ENCODE results near the gene ERGIC1.

Gene ERGIC1

DNA sequence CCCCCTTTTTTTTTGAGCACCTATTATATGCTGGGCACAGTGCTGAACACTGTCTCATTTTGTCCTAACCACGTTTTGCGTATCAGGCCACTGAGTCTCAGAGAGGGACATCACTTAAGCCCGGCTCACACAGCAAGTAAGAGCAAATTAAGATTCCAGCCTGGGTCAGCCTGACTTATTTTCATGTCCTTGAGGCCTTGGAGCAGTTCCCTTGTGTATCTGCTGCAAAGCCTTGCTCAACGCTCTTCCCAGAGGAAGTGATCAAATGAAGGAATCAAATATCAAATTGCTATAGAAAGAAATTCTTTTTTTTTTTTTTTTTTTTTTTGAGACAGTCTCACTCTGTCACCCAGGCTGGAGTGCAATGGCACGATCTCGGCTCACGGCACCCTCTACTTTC, 30.7 kb downstream of the ERGIC1 start:
- DNase-seq (ENCODE audit: low spot score) = no peak

DNA sequence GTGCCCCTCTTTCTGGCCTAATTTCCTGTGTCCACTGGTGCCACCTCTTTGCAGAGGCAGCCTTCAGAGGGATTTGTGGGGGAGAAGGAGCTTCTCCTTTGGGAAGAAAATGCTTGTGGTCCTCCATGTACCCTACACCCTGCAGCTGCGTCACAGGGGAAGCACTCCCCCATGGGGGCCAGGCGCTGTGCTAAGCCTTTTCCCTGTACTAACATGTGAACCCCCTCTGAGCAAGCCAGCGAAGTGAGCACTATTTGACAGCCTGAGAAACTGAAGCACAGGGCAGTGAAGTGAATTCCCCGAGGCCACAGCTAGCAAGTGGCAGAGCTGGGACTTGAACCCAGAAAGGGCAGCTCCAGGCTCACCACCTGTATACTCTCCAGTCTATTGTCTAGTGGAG, 32.3 kb downstream of the ERGIC1 start:
- DNase-seq (ENCODE audit: low spot score) = no peak

DNA sequence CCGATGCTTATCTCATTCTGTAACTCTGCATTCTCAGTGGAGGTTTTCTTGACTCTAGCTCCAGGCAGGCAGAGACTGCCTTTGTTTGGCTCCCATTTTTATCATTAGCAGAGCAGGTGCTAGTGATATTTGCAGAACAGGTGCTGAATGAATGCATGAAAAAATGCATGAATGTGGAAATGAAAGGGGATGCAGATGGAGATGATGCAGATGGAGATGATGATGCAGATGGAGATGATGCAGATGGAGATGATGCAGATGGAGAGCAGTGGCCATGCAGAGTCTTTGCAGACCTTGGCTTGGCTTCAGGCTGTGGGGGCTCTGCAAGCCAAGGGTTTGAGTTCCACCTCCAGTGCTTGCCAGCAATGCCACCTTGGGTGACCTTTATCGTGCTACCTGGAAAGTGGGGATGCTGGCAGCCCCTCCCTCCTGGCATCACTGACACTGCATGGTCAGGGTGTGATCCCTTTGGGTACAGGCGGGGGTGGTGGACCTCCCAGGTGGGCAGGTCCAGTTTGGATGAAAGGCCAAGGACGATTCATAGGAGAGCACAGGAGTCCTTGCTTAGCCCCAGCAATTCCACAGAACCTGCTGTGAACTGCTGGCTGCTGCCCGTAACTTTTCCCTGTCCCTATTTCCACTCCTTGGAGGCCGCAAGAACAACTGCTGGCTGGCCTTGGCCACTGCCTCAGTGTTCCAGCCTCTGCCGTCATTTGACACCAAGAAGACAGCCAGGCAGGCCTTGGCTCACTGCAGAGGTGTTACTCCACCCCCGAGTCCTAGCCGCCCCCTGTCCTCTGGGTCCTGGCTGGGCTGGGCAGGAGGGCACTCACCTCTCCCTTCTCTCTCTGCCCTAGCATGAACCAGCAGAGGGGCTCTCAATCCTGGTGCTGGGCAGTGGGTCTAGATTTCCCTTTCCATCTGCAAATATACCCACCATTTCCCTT, 33.0 kb downstream of the ERGIC1 start:
- DNase-seq (ENCODE audit: low spot score) = no peak

DNA sequence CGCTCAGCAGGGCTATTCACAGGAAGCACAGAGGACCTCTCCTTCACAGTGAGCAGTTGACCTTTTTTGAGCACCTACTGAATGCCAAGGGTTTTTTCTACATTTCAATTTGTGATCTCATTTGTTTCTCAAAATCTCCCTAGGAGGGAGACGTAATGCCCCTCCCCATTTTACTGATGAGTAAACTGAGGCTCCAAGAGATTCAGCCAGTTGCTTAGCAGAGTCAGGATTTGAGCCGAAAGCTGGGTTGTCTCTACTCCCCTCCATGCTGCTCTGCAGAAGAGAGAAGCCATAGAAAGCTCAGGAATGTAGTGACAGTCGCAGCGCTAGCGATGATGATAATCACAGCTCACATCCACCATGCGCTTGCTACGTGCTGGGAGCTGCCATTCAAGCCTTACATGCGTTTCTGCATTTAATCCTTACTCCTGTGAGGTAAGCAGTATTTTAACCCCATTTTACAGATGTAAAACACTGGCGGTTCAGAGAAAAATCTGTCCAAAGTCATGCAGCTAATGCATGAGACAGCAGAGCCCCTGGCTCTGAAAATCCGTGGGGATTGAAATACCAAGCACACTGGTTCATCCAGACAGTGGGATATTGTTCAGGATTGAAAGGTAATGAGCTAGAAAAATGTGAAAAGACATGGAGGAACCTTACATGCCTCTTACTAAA, 33.8 kb downstream of the ERGIC1 start:
- DNase-seq (ENCODE audit: low spot score) = no peak

DNA sequence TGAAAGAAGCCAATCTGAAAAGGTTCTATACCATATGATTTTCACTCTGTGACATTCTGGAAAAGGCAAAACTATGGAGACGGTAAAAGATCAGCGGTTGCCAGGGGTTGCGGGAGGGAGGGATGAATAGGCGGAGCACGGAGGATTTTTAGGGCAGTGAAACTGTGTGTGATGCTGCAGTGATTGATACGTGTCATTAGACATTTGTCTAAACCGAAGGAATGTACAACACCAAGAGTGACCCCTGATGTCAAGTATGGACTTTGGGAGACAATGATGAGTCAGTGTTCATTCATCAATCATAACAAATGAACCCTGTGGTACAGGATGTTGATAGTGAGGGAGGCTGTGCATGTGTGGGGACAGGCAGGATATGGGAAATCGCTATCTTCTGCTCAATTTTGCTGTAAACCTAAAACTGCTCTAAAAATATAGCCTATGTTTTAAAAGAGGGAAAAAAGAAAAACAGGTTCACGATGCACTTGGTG, 34.4 kb downstream of the ERGIC1 start:
- DNase-seq (ENCODE audit: low spot score) = peak; percentile 56

DNA sequence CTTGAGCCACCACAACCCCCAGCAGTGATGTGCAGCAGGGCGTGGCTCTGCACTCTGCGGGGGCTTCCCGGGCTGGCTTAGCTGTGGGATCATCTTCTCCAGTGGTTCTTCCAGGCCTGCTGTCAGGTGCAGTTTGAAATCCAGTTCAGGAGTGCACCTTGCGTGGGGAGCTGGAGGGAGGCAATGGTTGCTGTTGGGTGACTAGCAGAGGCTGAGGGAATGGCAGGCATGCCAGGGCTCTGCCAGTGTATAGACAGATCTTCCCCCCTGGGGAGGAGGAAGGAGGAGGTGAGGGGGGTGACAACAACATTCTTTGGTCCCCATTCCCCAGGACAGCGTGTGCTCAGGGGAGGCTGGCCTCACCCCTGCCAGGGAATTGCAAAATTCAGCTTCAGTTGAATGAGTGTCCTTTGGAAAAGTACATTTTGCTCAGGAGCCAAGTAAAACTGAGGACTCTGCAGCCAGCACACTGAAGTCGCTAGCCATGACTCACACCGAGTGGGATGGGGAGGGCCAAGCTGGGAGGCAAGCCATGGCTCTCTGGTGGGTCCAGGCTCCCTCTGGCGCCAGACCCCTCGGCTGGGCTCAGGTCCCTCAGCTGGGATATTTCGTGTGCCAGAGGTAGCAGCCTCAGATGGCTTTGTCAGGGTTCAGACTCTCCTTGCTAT, 35.0 kb downstream of the ERGIC1 start:
- DNase-seq (ENCODE audit: low spot score) = no peak

DNA sequence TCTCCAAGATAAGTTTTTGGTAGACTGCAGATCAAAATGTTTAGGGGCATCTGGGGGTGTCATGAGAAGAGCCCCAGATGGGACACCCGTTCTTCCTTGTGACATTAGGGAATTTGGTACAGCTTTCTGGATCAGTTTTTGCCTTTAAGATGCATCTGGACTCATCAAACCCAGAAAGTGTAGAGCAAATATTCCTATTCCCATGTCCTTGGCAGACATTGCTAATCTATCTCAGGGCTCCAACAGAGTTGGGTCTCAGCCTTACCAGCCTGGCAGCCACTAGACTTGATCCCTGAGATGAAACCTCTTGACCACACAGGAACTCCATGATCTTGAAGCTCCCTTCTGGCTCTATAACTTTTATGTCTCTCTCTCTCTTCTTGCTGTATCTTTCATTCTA, 35.6 kb downstream of the ERGIC1 start:
- no peak for DNase-seq (ENCODE audit: low spot score)

DNA sequence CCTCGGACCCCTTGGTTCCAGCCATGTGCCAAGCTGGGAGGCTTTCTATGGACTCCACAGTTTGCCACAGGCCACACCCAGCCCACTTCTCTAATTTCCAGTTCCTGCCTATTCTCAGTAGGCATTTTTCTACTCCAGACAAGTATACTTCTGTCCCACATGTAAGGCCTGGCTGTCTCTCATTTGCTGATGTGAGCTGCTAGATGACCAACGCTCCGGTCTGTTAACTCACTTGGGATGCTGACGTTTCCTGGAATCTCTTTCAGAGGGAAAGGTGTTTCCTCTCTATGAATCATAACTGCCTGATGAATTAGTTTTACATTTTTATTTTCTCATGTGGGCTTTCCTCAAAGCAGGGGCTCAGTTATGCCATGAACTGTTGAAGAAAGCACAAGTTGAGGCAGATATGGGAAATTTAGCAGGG, 36.3 kb downstream of the ERGIC1 start:
- peak; percentile 28 for DNase-seq (ENCODE audit: low spot score)

DNA sequence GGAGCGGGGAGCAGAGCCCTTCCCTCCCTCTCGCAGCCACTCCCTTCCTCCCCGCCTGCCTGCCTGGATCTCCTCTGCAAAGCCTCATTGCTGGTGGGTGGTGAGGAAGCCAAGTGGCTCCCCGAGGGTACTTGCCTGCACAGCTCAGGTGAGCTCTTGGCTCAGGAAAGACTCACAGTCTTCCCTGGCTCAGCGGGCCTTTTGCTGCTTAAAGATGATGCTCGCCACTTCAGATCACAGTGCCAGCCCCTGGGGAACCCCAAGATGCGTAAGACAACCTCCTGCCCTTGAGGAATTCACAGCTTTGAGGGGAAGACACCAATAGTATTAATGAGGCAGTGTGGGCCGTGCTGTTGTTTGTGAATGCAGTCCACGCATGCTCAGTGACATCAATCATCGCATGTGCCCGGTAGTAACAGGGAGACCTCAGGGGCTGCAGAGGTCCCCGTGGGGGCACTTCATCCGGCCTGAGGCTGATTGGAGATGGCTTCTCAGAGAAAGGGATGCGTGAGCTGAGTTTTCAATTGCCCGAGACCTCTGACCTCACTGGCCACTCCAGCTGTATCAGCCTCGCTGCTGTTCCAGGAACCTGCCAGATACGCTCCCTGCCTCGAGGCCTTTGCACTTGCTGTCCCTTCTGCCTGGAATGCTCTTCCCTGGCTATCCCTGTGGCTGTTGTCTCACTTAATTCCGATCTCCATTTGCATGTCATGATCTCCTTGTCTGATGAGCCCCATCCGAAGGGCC, 36.8 kb downstream of the ERGIC1 start:
- DNase-seq (ENCODE audit: low spot score) = no peak

DNA sequence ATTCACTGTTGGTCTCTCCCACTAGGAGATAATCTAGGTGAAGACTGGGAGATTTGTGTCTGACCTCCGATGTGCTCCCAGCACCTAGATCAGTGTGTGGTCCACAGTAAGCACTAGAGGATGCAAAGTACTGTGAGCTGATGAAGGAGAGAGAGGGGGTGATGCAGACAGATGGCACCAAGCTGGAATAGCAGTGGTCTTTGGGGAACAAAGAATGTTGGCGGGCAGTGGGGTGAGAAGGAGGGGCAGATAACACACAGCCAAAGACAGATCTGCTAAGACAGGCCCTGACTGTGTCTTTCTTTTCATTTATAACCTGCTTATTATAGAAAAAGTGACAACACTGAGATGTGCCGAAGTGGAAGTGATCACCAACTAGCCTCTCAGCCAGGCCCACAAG, 37.5 kb downstream of the ERGIC1 start:
- DNase-seq (ENCODE audit: low spot score) = no peak

DNA sequence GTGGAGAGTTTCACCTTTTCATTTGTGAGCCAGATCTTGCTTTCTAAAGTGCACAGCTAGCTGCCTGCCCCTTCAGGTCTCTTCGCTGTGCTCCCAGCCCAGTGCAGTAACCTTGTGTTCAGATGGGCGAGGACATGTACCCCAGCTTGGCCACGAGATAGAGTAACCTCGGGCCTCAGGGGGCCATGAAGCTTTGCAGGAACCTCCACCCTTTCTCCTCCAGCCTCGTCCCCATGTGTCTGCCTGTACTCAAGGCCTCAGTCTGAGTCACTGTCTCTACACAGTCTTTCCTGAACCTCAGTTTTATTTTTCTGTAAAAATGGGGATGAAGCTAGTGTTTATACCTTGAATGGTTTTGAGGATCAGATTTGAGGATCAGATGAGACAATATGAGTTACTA, 37.9 kb downstream of the ERGIC1 start:
- DNase-seq (ENCODE audit: low spot score) = no peak

DNA sequence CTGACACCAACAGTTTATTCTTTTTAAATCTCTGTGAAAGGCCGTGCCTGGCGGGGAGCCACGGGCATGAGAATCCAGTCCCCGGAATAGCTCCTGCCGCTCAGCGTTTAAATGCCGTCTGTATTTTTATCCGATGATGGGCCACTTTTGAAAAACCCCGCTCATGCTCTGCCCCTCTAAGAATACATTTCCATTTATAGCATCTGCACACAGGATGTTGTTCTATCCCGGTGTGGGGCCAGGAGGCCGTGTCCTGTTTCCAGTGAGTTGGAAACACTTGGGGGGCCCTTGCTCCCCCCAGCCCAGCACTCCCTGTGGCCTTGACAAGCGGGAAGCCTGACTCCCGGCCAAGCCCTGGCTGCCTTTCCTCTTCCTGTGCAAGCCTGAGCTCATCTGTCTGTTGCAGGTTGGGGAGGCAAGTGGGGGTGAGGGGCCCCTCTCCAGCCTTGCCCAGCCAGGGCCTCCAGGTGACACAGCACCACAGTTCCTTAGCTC, 39.0 kb downstream of the ERGIC1 start:
- DNase-seq (ENCODE audit: low spot score) = no peak

DNA sequence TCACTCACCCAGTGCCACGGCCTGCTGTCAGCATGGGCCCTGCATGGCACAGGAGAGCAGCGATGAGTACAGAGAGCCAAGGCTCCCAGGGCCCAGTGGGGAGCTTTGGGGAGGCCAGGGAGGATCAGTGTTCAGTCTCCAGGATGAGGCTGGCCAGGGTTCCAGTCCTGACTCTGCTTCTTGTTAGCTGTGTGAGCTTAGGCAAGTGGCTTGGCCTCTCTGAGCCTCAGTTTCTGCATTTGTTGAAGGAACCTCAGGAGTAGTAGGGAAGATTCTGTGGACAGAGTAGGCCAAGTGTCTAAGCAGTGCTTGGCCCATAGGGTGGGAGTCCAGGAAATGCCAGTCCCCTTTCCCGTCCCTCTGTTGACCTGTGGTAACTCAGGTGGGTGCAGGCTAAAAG, 39.5 kb downstream of the ERGIC1 start:
- DNase-seq (ENCODE audit: low spot score) = no peak

DNA sequence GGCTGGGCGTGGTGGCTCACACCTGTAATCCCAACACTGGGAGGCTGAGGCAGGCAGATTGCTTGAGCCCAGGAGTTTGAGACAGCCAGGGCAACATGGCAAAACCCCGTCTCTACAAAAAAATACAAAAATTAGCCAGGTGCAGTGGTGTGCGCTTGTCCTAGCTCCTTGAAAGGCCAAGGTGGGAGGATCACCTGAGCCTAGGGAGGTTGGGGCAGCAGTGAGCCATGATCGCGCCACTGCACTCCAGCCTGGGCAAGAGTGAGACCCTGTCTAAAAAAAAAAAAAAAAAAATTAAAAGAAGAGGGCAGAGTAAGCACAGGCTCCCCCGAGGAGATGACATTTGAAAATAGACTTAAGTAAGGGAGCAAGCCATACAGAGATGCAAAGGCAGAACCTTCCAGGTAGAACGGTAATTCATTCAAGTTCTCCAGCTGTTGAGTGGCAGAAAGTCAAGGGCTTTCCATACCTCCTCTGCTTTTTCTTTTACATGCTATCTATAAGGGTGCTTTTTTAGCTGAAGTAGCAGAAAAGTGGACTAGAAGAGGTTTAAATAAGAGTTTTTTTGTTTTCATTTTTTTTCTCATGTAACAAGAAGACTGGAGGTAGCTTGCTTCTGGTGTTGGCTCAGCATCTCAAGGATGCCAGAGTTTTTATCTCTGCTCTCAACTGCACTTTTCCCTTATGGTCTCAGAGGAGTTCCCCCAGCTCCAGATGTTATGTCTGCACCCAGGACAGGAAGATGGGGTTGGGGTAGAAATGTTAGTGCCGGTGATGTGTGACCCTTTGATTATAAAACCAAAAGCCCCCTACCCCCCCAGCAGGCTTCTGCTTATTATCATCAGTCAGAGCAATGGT, 40.8 kb downstream of the ERGIC1 start:
- DNase-seq (ENCODE audit: low spot score) = no peak

DNA sequence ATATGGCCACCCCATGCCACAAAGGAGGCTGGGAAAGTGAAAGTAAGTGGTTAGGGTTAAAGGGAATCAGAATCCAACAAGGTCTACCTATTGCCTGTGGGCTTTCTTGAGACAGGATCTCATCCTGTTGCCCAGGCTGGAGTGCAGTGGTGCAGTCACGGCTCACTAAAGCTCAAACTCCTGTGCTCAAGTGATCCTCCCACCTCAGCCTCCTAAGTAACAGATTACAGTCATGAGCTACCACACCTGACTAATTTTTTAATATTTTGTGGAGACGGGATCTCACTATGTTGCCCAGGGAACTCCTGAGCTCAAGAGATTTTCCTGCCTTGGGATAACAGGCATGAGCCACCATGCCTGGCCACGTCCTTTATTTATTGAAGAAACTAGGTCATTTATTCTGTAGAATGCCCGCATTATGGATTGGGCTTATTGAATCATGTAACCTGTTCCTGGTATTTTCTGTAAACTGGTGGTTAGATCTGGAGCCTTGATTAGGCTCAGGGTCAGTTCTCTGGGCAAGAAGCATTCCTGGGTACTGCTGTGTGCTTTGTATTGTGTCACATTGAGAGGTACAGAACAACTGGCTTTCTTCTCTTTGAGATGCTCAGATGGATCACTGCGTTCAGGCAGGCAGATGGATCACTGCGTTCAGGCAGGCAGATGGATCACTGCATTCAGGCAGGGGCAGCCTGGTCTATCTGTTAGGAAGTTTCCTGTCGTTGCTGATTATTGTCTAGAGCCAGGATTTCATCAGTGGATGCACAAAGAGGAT, 41.6 kb downstream of the ERGIC1 start:
- DNase-seq (ENCODE audit: low spot score) = no peak

DNA sequence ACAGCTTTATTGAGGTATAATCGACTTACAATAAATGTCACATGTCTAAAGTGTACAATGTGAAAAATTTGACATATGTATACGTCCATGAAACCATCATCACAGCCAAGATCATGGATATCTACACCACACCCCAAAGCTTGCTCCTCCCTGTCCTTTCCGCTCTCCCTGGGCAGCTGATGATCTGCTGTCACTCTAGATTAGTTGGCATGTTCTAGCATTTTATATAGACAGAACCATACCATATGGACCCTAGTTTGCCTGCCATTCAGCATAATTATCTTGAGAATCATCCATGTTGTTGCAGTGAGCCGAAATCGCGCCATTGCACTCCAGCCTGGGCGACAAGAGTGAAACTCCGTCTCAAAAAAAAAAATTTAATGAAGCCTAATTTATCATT, 42.5 kb downstream of the ERGIC1 start:
- no peak for DNase-seq (ENCODE audit: low spot score)

DNA sequence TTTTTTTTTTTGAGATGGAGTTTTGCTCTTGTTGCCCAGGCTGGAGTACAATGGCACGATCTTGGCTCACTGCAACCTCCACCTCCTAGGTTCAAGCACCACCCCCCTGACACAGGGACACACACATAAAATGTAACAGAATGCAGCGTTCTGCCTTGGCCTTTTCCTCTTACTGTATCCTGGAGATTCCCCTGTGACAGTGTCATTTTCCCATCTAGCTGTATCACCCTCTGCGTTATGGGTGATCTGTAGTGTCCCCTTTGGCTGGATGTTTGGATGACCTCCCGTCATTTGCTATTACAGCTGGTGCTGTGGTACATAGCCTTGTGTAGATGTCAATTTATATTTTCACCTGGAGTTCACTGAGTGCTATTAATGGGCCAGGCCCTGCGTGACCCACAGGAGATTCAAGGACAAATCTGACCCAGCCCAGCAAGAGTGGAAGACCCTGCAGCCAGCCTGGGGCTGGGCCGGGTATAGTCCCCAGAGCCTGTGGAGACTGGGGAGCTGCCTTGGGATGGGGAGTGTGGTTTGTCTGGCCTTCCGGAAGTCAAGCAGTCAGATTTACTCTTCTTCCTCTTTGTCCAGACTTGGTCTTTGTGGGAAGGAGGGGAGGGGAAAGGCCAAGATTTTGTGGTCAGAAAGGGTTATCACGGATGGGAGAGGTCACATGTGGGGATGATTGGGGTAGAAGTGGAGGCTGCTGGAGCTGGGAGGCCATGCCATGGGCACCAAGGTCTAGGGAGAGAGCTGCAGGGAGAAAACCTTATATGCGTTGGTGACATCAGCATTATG, 43.6 kb downstream of the ERGIC1 start:
- no peak for DNase-seq (ENCODE audit: low spot score)

DNA sequence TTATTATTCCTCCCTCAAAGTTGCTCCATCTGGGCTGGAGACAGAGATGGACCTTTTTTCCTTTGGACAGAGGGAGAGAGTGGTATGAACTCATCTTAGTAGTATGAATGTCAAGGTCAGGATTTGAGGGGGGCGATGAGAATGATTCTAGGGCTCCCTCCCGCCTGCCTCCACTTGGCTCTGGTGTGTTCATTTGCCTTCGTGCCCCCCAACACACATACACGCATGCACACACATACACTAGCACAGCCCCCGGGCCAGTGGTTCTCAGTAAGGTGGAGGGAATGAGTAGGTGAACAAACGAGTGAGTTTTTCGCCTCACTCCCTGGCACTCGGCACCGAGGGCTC, 44.5 kb downstream of the ERGIC1 start:
- DNase-seq (ENCODE audit: low spot score) = no peak
